OCI-LY3 (cell line): ENCODE measurements around the gene CYP2A13.

Experiments
- EZH2phosphoT487 ChIP-seq: fragments of 200-600 bp; shearing (Covaris generic); IDR thresholded peaks from 2 replicates; pipeline ENCODE4 v1.6.1; 2018; ENCODE audit warnings: antibody characterized with exemption, mixed run types, low read depth
- TF ChIP-seq, protein P1 (sequence below): fragments of 200-600, 300-600 bp; sonication (generic); IDR thresholded peaks from 2 replicates; pipeline ENCODE4 v1.5.1; 2014; ENCODE audit warnings: antibody characterized with exemption, low read length, low read depth

DNA sequence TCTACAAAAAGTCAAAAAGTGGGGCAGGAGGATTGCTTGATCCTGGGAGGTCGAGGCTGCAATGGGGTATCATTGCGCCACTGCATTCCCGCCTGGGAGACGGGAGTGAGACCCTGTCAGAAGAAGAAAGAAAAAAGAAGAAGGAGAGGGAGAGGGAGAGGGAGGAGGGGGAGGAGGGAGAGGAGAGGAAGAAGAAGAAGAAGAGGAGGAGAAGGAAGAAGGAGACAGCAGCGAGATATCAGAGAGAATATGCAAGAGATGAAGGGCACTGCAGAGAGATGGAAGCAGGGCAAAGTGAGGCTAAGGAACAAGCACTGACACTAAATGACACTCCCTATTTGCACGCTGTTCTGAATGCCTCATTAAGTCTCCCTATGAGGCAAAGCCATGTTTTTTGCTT lies 40.4 kb downstream of the CYP2A13 start:
- TF ChIP-seq, protein P1, sequence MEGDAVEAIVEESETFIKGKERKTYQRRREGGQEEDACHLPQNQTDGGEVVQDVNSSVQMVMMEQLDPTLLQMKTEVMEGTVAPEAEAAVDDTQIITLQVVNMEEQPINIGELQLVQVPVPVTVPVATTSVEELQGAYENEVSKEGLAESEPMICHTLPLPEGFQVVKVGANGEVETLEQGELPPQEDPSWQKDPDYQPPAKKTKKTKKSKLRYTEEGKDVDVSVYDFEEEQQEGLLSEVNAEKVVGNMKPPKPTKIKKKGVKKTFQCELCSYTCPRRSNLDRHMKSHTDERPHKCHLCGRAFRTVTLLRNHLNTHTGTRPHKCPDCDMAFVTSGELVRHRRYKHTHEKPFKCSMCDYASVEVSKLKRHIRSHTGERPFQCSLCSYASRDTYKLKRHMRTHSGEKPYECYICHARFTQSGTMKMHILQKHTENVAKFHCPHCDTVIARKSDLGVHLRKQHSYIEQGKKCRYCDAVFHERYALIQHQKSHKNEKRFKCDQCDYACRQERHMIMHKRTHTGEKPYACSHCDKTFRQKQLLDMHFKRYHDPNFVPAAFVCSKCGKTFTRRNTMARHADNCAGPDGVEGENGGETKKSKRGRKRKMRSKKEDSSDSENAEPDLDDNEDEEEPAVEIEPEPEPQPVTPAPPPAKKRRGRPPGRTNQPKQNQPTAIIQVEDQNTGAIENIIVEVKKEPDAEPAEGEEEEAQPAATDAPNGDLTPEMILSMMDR, result no peak
- TF ChIP-seq EZH2phosphoT487, result no peak
